Testis (tissue), 2 donors: ENCODE measurements around the gene COPS7A.

ENCODE experiments used
- CTCF ChIP-seq, 3 experiments: fragments of 450-650 bp in 2 of 3; fragments of 200-600 bp in 1 of 3; sonication (generic) in 1 of 3; IDR thresholded peaks; one replicate each; pipeline ENCODE4 v1.5.1; 2016 to 2019; ENCODE audit warnings: antibody characterized with exemption in 3 of 3, mild to moderate bottlenecking in 2 of 3, moderate library complexity in 1 of 3
- POLR2A ChIP-seq: fragments of 450-650 bp; IDR thresholded peaks from one replicate; pipeline ENCODE4 v1.6.1; 2017; ENCODE audit warnings: antibody characterized with exemption, mild to moderate bottlenecking, moderate library complexity

GRCh38 chr12:6693832-6694355, 30.0 kb upstream of the COPS7A start:
- no peak for TF ChIP-seq CTCF (IDR thresholded peaks at IDR 0.05)
- TF ChIP-seq POLR2A: no peak
